Brain microvascular endothelial cell (primary cell): Measurements from ENCODE around the gene BPIFA3.
A peak's percentile ranks its signal among the peaks of the same experiment; 100 is the strongest.

Source experiments
- DNase-seq: peaks from one replicate; pipeline ENCODE4 v3.0.0-alpha.2; 2020
- H3K27ac ChIP-seq: fragments of 250-450 bp; sonication (Bioruptor Pico); 2 replicates; pipeline ENCODE4 v1.5.1; 2020; ENCODE audit warnings: mild to moderate bottlenecking, moderate library complexity
- H3K27me3 ChIP-seq: fragments of 250-450 bp; sonication (Bioruptor Pico); replicated peaks from 2 replicates; pipeline ENCODE4 v1.5.1; 2020; ENCODE audit warnings: mild to moderate bottlenecking
- H3K36me3 ChIP-seq: fragments of 250-450 bp; sonication (Bioruptor Pico); replicated peaks from 2 replicates; pipeline ENCODE4 v1.5.1; 2020; ENCODE audit warnings: mild to moderate bottlenecking
- H3K4me3 ChIP-seq: 2 replicates; pipeline ENCODE4 v1.5.1; 2011; ENCODE audit warnings: low read depth, mild to moderate bottlenecking, control low read depth, low read length, moderate library complexity
- in situ Hi-C: cut with HindIII; loops from 2 replicates; pipeline ENCODE4 v1.10.0; 2017; ENCODE audit warnings: low sequenced_read_pairs, low pct_ligation_motif_present
- TF ChIP-seq, protein P1 (sequence below): IDR thresholded peaks from 2 replicates; pipeline ENCODE4 v1.5.1; 2011; ENCODE audit warnings: low read depth, mild to moderate bottlenecking, moderate library complexity, low read length, control low read depth, inconsistent platforms; ENCODE audit errors: missing control alignments

BPIFA3 gene

DNA sequence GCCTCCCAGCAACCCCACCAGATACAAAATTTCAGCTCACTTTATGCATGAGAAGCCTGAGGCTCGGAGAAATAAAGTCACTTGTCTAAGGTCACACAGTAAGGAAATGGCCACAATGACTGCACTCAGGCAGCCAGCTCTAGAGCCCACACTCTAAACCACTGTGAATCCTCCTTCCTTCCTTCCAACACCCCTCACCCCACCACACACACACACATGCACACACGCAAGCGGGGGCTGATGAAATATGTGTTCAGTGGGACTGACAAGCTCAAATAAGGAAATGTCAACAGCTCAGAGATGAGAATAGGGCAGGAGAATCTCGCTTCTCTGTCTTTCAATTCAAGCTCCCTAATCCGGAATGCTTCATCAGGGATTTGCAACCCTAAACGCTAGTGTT is 12.7 kb downstream of the BPIFA3 start:
- H3K4me3 ChIP-seq = no peak overlapping the region
- TF ChIP-seq, protein P1, sequence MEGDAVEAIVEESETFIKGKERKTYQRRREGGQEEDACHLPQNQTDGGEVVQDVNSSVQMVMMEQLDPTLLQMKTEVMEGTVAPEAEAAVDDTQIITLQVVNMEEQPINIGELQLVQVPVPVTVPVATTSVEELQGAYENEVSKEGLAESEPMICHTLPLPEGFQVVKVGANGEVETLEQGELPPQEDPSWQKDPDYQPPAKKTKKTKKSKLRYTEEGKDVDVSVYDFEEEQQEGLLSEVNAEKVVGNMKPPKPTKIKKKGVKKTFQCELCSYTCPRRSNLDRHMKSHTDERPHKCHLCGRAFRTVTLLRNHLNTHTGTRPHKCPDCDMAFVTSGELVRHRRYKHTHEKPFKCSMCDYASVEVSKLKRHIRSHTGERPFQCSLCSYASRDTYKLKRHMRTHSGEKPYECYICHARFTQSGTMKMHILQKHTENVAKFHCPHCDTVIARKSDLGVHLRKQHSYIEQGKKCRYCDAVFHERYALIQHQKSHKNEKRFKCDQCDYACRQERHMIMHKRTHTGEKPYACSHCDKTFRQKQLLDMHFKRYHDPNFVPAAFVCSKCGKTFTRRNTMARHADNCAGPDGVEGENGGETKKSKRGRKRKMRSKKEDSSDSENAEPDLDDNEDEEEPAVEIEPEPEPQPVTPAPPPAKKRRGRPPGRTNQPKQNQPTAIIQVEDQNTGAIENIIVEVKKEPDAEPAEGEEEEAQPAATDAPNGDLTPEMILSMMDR = no peak
- in situ Hi-C loops = no loop called here
- no peaks in the 10 kb centered on the region for H3K27me3 ChIP-seq
- no peak overlapping the region for H3K27ac ChIP-seq
- no peaks in the 10 kb centered on the region for H3K36me3 ChIP-seq
- DNase-seq = no peak

DNA sequence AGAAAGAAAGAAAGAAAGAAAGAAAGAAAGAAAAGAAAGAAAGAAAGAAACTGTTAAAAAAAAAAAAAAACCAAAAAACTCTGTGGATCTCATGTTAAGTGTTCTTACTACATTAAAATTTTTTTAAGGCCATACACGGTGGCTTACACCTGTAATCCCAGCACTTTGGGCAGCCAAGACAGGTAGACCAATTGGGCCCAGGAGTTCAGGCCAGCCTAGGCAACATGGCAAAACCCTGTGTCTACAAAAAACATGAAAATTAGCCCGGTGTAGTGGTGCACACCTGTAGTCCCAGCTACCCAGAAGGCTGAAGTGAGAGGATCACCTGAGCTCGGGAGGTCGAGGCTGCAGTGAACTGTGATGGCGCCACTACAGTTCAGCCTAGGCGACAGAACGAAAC is 14.1 kb downstream of the BPIFA3 start:
- H3K36me3 ChIP-seq = no peaks in the 10 kb centered on the region
- H3K4me3 ChIP-seq = no peak overlapping the region
- TF ChIP-seq, protein P1 = no peak
- no peak for DNase-seq
- H3K27ac ChIP-seq = no peak overlapping the region
- no peaks in the 10 kb centered on the region for H3K27me3 ChIP-seq
- in situ Hi-C loops = no loop called here

DNA sequence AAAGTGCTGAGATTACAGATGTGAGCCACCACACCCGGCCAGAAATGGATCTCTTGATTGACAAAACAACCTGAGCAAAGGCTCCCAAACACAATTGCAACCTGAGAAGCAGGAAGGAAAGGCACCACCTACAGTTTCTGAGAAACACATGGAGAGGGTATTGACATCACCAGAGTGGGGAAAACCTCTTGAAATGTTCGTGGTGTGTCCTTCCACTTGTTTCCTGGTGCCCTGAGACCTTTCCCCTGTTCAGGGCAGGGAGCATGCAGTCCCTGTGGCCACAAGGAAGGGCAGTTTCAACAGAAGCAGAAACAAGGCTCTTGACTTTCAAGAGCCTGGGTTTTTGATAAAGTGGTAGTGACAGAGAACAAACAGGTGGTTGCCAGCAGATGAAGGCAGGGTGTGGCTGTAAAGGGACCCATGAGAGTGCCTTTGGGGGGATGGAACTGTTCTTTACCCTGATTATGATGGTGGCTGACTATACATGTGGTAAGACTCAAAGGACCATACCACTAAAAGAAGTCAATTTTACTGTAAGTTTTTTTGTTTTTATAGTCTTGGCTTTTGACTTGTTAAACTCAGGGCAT is 15.4 kb downstream of the BPIFA3 start:
- no peak for DNase-seq
- in situ Hi-C loops = no loop called here
- no peak overlapping the region for H3K4me3 ChIP-seq
- H3K36me3 ChIP-seq = no peaks in the 10 kb centered on the region
- H3K27ac ChIP-seq = no peak overlapping the region
- no peaks in the 10 kb centered on the region for H3K27me3 ChIP-seq
- TF ChIP-seq, protein P1 = no peak

DNA sequence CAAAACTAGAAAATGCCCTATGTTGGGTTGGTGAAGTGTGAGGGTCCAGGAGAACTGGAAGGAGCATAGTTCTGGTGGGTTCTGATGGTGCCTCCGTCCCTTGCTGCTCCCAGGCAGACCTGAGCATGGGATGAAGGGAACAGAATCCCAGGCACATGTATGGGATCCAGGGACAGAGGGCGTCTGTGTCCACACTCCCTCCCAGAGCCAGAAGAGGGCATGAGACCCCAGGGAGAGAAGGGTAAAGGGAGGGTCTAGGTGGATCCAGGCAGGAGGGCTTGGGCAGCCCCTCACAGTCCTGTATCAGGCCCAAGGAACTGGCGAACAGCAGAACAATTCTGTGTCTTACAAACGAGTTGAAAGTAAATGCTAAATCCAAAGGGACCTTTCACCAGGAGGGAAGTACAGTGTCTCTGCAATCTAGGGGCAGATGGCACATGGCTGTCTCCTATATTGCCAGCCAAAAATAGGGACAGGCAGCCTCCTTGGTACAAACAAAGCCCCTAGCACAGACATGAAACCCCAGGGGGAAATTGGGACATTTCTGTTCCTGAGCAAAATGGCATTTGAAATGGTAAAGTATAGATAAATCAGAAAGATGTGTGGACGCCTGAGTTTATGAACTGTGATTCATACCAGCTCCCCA is 16.1 kb downstream of the BPIFA3 start:
- TF ChIP-seq, protein P1 = peak; percentile 3
- DNase-seq = no peak
- in situ Hi-C loops = no loop called here
- no peak overlapping the region for H3K4me3 ChIP-seq
- no peaks in the 10 kb centered on the region for H3K36me3 ChIP-seq
- no peak overlapping the region for H3K27ac ChIP-seq
- no peaks in the 10 kb centered on the region for H3K27me3 ChIP-seq

DNA sequence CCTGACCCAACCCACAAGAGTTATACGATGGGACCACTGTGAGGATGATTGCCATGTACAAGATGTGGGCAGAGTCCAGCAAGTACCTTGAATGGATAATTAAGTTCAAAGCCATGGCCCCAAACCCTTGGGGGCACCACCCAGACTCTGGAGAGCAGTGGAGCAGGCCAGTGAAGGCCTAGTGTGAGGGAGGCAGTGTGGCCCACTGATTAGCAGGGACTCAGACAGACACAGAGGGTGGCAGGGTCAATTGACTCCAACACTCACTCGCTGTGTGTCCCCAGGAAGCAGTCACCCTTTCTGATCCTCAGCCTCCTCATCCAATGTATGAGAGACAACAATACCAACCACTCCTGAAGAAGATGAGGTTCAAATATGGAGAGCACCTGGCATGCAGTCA is 16.9 kb downstream of the BPIFA3 start:
- no peaks in the 10 kb centered on the region for H3K36me3 ChIP-seq
- DNase-seq = no peak
- in situ Hi-C loops = no loop called here
- no peak overlapping the region for H3K27ac ChIP-seq
- TF ChIP-seq, protein P1 = no peak
- no peak overlapping the region for H3K4me3 ChIP-seq
- H3K27me3 ChIP-seq = no peaks in the 10 kb centered on the region

DNA sequence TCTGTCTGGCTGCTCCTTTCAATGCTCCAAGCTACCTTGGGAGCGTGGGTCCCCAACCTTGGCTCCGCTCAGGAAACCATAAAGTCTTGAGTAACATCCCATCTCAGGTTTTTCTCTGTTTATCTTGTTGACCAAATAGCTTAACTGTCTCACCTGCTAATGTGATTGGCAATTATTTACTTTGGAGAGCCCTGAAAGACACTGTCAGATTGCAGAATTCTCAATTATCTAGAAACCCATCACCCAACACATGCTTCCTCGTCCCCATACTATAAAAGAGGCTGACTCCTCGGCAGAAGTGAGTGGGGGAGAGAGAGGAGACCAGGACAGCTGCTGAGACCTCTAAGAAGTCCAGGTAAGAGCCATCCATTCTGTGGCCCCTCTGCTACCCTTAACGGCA is 18.5 kb downstream of the BPIFA3 start, which contains the start of gene BPIFA1:
TSS of gene BPIFA1 (plus strand) at position 301 of the 400 bp plus-strand sequence. CDS start 1,716 bp downstream, outside the sequence.
- Histone ChIP-seq H3K4me3 (no peak within 1 kb of the TSS), H3K27me3 (no peaks in the 10 kb centered on the region), H3K27ac (no peak within 1 kb of the TSS), H3K36me3 (no peaks in the 10 kb centered on the region)
- TF ChIP-seq, protein P1 = no peak
- in situ Hi-C loops = no loop called here
- DNase-seq = no peak
